Fibroblast of lung (primary cell): ENCODE measurements around the gene DOCK7. TPM values are rescaled to one million over a fixed set of nuclear protein-coding genes. Genes with fewer than 3 reads are reported as not detected.

Experiments
- DNase-seq, 2 donors: peaks; one replicate each; pipeline versions ENCODE4 v3.0.0 to v3.0.0-alpha.2; 2010; ENCODE audit warnings: low read depth in 2 of 2
- H2AFZ ChIP-seq: 2 replicates; pipeline ENCODE4 v1.5.1; 2012; ENCODE audit warnings: low read length, control low read depth, inconsistent platforms
- H3K27ac ChIP-seq: 2 replicates; pipeline ENCODE4 v1.5.1; 2011; ENCODE audit warnings: low read length, control low read depth; ENCODE audit not compliant: insufficient read depth
- H3K27me3 ChIP-seq: 2 replicates; pipeline ENCODE4 v1.5.1; 2011; ENCODE audit warnings: mild to moderate bottlenecking, low read length; ENCODE audit not compliant: control insufficient read depth, insufficient read depth
- H3K36me3 ChIP-seq: 2 replicates; pipeline ENCODE4 v1.5.1; 2011; ENCODE audit warnings: low read length; ENCODE audit not compliant: control insufficient read depth, insufficient read depth
- H3K4me1 ChIP-seq: 2 replicates; pipeline ENCODE4 v1.5.1; 2011; ENCODE audit warnings: low read length; ENCODE audit not compliant: control insufficient read depth, insufficient read depth; ENCODE audit errors: extremely low read depth
- H3K4me2 ChIP-seq: 2 replicates; pipeline ENCODE4 v1.5.1; 2011; ENCODE audit warnings: low read length, control low read depth; ENCODE audit not compliant: insufficient read depth; ENCODE audit errors: extremely low read depth
- H3K4me3 ChIP-seq, 4 experiments: fragments of 200-600 bp in 1 of 4; sonication (generic) in 1 of 4; replicated peaks in 1 of 4; 2 replicates each; pipeline ENCODE4 v1.5.1; 2011 to 2016; ENCODE audit warnings: low read length in 4 of 4, low read depth in 3 of 4, mild to moderate bottlenecking in 3 of 4, control low read depth in 2 of 4, inconsistent platforms in 1 of 4, mixed read lengths in 1 of 4; ENCODE audit not compliant: insufficient read depth in 1 of 4; ENCODE audit errors: control extremely low read depth in 1 of 4
- H3K79me2 ChIP-seq: 2 replicates; pipeline ENCODE4 v1.5.1; 2012; ENCODE audit warnings: mild to moderate bottlenecking, low read length, inconsistent platforms; ENCODE audit not compliant: control insufficient read depth, insufficient read depth
- H3K9ac ChIP-seq: 2 replicates; pipeline ENCODE4 v1.5.1; 2011; ENCODE audit warnings: mild to moderate bottlenecking, low read length, control low read depth; ENCODE audit not compliant: insufficient read depth
- H3K9me3 ChIP-seq: 2 replicates; pipeline ENCODE4 v1.5.1; 2012; ENCODE audit warnings: low read depth, low read length; ENCODE audit not compliant: control insufficient read depth, insufficient read depth
- H4K20me1 ChIP-seq: 2 replicates; pipeline ENCODE4 v1.5.1; 2011; ENCODE audit warnings: low read length; ENCODE audit not compliant: control insufficient read depth, insufficient read depth; ENCODE audit errors: extremely low read depth
- CTCF ChIP-seq, 2 donors: IDR thresholded peaks in 1 of 2; conservative IDR thresholded peaks in 1 of 2; 1 replicate in 1 of 2; 2 replicates in 1 of 2; pipeline ENCODE4 v1.5.1; 2011 to 2012; ENCODE audit warnings: low read length in 2 of 2, control low read depth in 1 of 2, inconsistent platforms in 1 of 2, low read depth in 1 of 2, mild to moderate bottlenecking in 1 of 2
- EZH2 ChIP-seq: IDR thresholded peaks from 2 replicates; pipeline ENCODE4 v1.5.1; 2012; ENCODE audit warnings: low read length, control low read depth, mild to moderate bottlenecking; ENCODE audit errors: missing control alignments
- polyA plus RNA-seq, 2 donors: library from polyadenylated mRNA; depleted of rRNA in 1 of 2; stranded (reverse) in 1 of 2; unstranded in 1 of 2; fragments of >200 nt; gene quantifications; 2 replicates each; pipeline ENCODE4 v1.2.1, GENCODE V29; 2011 to 2012; ENCODE audit warnings: missing spikeins in 1 of 2
- total RNA-seq: library from RNA; depleted of rRNA; stranded (reverse); fragments of >200 nt; gene quantifications from 2 replicates; pipeline ENCODE4 v1.2.1, GENCODE V29; 2014

Gene DOCK7
- total and polyA plus RNA-seq, 2 donors (not counting 1 experiment from before 2014, with no cell fraction given): 66.5 to 153 TPM

- DNase-seq: peak; percentile 87 to 97
- Histone ChIP-seq H3K9ac (no peak overlapping the region), H3K79me2 (no peaks in the 10 kb centered on the region), H3K36me3 (peaks cover 1% of the 10 kb centered on the region), H3K4me1 (no peaks in the 10 kb centered on the region), H2AFZ (no peak overlapping the region), H4K20me1 (no peaks in the 10 kb centered on the region), H3K9me3 (no peaks in the 10 kb centered on the region), H3K4me2 (no peak overlapping the region), H3K4me3 (no peak overlapping the region), H3K27ac (no peak overlapping the region), H3K27me3 (no peaks in the 10 kb centered on the region)
- TF ChIP-seq CTCF (conservative IDR thresholded peaks at IDR 0.05 in 1 of 2, IDR thresholded peaks at IDR 0.05 in 1 of 2; ENCODE audit: low read depth in 1 of 2, low read length in 2 of 2) (no peak), EZH2 (no peak)
These were observed 66.3 kb downstream of the DOCK7 start for GRCh38 chr1:62621907-62622306.

DNA sequence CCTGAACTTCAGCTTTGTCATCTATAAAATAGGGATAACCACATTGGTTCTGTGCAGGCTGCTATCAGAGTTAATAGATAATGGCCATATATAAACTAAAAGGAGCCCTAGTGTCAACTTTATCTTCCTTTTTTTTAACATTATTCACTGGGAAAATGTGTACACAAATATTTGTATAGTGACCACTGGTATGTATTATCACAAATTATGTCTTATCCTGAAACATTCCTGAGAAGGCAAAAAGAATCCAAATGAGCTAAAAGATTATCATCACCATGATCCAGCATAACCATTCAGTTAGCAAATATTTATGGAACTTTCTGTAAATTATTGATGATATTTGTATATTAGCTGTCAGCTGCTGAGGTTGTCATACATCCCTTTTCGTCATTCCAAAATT, 74.3 kb downstream of the DOCK7 start:
- H3K4me1 ChIP-seq: no peaks in the 10 kb centered on the region
- TF ChIP-seq CTCF (conservative IDR thresholded peaks at IDR 0.05 in 1 of 2, IDR thresholded peaks at IDR 0.05 in 1 of 2; ENCODE audit: low read depth in 1 of 2, low read length in 2 of 2) (no peak), EZH2 (no peak)
- no peak overlapping the region for H3K27ac ChIP-seq
- no peaks in the 10 kb centered on the region for H3K79me2 ChIP-seq
- H3K27me3 ChIP-seq: no peaks in the 10 kb centered on the region
- DNase-seq: peak in 1 of 2 donors; percentile 48
- no peaks in the 10 kb centered on the region for H3K9me3 ChIP-seq
- no peaks in the 10 kb centered on the region for H4K20me1 ChIP-seq
- H3K36me3 ChIP-seq: no peaks in the 10 kb centered on the region
- no peak overlapping the region for H3K9ac ChIP-seq
- no peak overlapping the region for H2AFZ ChIP-seq
- H3K4me3 ChIP-seq: no peak overlapping the region
- H3K4me2 ChIP-seq: no peak overlapping the region

DNA sequence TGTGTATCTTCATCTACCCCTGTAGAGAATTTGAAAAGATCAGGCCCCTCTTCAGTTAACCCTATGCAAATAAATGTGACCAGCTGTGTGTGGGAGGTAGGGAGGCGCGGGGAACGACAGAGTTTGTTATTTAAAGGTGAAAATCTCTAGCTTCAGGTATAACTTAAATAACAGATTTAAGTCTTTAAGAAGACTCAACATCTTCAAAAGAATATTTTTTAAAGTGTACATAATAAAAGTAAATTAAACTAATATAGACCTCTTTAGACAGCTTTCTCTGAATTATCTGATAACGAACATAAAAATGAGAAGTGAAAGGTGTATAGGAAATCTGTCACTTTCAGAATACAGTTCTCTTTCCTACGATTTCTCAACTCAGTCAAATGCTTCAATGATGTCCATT, 74.9 kb downstream of the DOCK7 start:
- Histone ChIP-seq H3K27me3 (no peaks in the 10 kb centered on the region), H3K9ac (no peak overlapping the region), H4K20me1 (no peaks in the 10 kb centered on the region), H3K79me2 (no peaks in the 10 kb centered on the region), H3K4me2 (no peak overlapping the region), H3K27ac (no peak overlapping the region), H3K36me3 (no peaks in the 10 kb centered on the region), H3K9me3 (no peaks in the 10 kb centered on the region), H3K4me1 (no peaks in the 10 kb centered on the region), H3K4me3 (no peak overlapping the region), H2AFZ (no peak overlapping the region)
- TF ChIP-seq EZH2 (no peak), CTCF (conservative IDR thresholded peaks at IDR 0.05 in 1 of 2, IDR thresholded peaks at IDR 0.05 in 1 of 2; ENCODE audit: low read depth in 1 of 2, low read length in 2 of 2) (no peak)
- no peak for DNase-seq
